ENCODE results near the gene GRXCR2. TPM values are rescaled to one million over a fixed set of nuclear protein-coding genes. Genes with fewer than 3 reads are reported as not detected.

The GRXCR2 gene
- total and polyA plus RNA-seq, 2 of the 4 experiments (the other 2 are of a cell fraction) = not detected

DNA sequence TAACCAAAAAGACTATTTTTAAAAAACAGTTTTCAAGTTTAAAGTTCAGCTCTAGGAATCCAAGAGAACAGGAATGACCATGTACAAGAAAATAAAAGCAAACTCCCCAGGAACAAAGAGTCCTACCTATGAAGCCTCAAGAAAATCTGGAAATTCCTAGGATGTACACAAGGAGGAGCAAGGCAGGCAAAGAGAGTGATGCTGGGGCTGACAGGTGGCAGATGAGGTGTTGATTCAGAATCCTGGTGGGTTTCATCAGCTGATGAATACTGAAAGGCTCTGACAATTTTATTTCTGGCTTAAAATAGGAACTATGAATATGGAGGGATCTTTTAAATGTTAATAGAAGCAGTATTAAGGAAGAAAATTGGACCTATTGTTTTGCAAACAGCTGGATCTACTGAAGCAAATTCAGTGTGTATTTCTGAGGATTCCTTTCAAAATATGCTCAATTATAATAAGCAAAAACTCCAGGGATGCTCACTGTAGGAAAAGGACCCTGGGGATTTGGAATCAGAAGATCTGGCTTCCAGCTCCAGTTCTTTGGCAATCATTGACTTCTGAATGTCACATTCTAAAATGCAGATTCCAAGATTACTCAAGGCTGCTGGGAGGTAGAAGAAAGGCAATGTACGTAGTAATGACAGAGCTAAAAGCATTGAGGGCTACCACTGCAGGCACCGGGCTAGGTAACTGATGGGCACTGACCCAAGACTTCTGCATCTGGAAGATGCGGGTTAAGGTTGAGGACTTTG lies 35.6 kb upstream of the GRXCR2 start:
- intact Hi-C loops (cut with micrococcal nuclease) = no loop called here

More for the DNA sequence above, 35.6 kb upstream of the GRXCR2 start:
- Histone ChIP-seq H3K9ac (ENCODE audit: low read depth, low read length) (no peak overlapping the region), H4K91ac (ENCODE audit: insufficient read depth, low read depth, low read length) (no peak overlapping the region), H3K4me3 (ENCODE audit: insufficient read depth, low read depth, low read length) (no peak overlapping the region), H2BK20ac (ENCODE audit: low read depth, low read length) (no peak overlapping the region), H3K18ac (ENCODE audit: low read depth, low read length) (no peak overlapping the region), H2BK15ac (ENCODE audit: low read depth, low read length) (no peak overlapping the region), H4K8ac (ENCODE audit: low read depth in 2 of 2, low read length in 2 of 2) (no peak overlapping the region), H3K23ac (ENCODE audit: low read depth, low read length) (no peak overlapping the region), H3K14ac (replicated peaks; ENCODE audit: low read depth, low read length) (no peak overlapping the region), H2AK5ac (ENCODE audit: low read depth, low read length) (no peak overlapping the region), H4K20me1 (ENCODE audit: insufficient read depth, low read length) (no peaks in the 10 kb centered on the region), H2BK120ac (ENCODE audit: low read depth, low read length) (no peak overlapping the region), H3K56ac (ENCODE audit: extremely low read depth, insufficient read depth, low read length) (no peak overlapping the region), H3K27ac (ENCODE audit: insufficient read depth, low read length) (no peak overlapping the region), H3K4ac (ENCODE audit: low read depth, low read length) (no peak overlapping the region), H3K9me1 (ENCODE audit: insufficient read depth, low read length) (0 out of 2 replicates have a peak, but pooled peaks cover 3% of the 10 kb centered on the region), H3K36me3 (ENCODE audit: control insufficient read depth, insufficient read depth, low read length) (no peaks in the 10 kb centered on the region), H2AFZ (replicated peaks; ENCODE audit: low read length, poor library complexity) (no peak overlapping the region), H2BK5ac (ENCODE audit: low read depth, low read length, poor library complexity, severe bottlenecking) (no peak overlapping the region), H4K5ac (ENCODE audit: low read depth, low read length) (no peak overlapping the region), H3K4me2 (ENCODE audit: low read depth, low read length) (no peak overlapping the region), H3K4me1 (ENCODE audit: control insufficient read depth, insufficient read depth, low read length) (no peaks in the 10 kb centered on the region), H3K27me3 (ENCODE audit: control insufficient read depth, insufficient read depth, low read length) (peaks cover 11% of the 10 kb centered on the region), H3K79me1 (ENCODE audit: low read depth in 1 of 2, low read length in 2 of 2) (no peaks in the 10 kb centered on the region), H3K9me3 (ENCODE audit: control insufficient read depth, insufficient read depth, low read length) (no peaks in the 10 kb centered on the region), H2AK9ac (replicated peaks; ENCODE audit: low read depth, low read length, poor library complexity) (no peak overlapping the region)
- no peak for DNase-seq
- WGBS, 2 experiments (ENCODE audit: extremely low coverage in 2 of 2, insufficient read length in 1 of 2) = 90% methylated on average over 2 of the region's 3 CpGs; no CpG with 5 or more reads in 1 of the 2 experiments
- POLR2A ChIA-PET (ENCODE audit: unreplicated experiment) = no interaction called here
- CTCF ChIA-PET = interaction anchor here (0.6 to 2.0 kb wide), 3 partner anchors 20 to 90 kb away, joined by 3 to 10 read pairs (median 4); no protein-coding TSS in a partner anchor
- in situ Hi-C loops (cut with MboI; ENCODE audit: low sequenced_read_pairs) (no loop called here), dilution Hi-C loops (cut with HindIII; ENCODE audit: low sequenced_read_pairs, unreplicated experiment) (no loop called here)
- BruUV-seq (replicated peaks) = no TSS peak
- no peak for TF ChIP-seq RFX5 (IDR thresholded peaks at IDR 0.05; ENCODE audit: low read depth, low read length)
- TF ChIP-seq NFE2L2 (IDR thresholded peaks at IDR 0.05; ENCODE audit: low read depth, low read length) = no peak
- TF ChIP-seq MXI1 (IDR thresholded peaks at IDR 0.05; ENCODE audit: borderline replicate concordance, low read depth, low read length) = no peak
- no peak for TF ChIP-seq POLR2A (IDR thresholded peaks at IDR 0.05; ENCODE audit: low read depth, low read length)
- no peak for TF ChIP-seq MAFK (IDR thresholded peaks at IDR 0.05; ENCODE audit: low read depth, low read length)
- TF ChIP-seq BHLHE40 (IDR thresholded peaks at IDR 0.05; ENCODE audit: low read depth, low read length) = no peak
- no peak for TF ChIP-seq RCOR1 (IDR thresholded peaks at IDR 0.05; ENCODE audit: insufficient replicate concordance, low read length)
- TF ChIP-seq, protein P1, sequence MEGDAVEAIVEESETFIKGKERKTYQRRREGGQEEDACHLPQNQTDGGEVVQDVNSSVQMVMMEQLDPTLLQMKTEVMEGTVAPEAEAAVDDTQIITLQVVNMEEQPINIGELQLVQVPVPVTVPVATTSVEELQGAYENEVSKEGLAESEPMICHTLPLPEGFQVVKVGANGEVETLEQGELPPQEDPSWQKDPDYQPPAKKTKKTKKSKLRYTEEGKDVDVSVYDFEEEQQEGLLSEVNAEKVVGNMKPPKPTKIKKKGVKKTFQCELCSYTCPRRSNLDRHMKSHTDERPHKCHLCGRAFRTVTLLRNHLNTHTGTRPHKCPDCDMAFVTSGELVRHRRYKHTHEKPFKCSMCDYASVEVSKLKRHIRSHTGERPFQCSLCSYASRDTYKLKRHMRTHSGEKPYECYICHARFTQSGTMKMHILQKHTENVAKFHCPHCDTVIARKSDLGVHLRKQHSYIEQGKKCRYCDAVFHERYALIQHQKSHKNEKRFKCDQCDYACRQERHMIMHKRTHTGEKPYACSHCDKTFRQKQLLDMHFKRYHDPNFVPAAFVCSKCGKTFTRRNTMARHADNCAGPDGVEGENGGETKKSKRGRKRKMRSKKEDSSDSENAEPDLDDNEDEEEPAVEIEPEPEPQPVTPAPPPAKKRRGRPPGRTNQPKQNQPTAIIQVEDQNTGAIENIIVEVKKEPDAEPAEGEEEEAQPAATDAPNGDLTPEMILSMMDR (conservative IDR thresholded peaks at IDR 0.05; ENCODE audit: low read depth, low read length) = no peak
- no peak for TF ChIP-seq FOS (IDR thresholded peaks at IDR 0.05; ENCODE audit: low read depth, low read length)
- no peak for TF ChIP-seq CEBPB (IDR thresholded peaks at IDR 0.05; ENCODE audit: low read depth, low read length)
- TF ChIP-seq, protein P2, sequence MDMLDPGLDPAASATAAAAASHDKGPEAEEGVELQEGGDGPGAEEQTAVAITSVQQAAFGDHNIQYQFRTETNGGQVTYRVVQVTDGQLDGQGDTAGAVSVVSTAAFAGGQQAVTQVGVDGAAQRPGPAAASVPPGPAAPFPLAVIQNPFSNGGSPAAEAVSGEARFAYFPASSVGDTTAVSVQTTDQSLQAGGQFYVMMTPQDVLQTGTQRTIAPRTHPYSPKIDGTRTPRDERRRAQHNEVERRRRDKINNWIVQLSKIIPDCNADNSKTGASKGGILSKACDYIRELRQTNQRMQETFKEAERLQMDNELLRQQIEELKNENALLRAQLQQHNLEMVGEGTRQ (IDR thresholded peaks at IDR 0.05; ENCODE audit: low read depth, low read length) = no peak
- no peak for TF ChIP-seq MAZ (IDR thresholded peaks at IDR 0.05; ENCODE audit: borderline replicate concordance, low read depth, low read length)
- TF ChIP-seq, protein P3, sequence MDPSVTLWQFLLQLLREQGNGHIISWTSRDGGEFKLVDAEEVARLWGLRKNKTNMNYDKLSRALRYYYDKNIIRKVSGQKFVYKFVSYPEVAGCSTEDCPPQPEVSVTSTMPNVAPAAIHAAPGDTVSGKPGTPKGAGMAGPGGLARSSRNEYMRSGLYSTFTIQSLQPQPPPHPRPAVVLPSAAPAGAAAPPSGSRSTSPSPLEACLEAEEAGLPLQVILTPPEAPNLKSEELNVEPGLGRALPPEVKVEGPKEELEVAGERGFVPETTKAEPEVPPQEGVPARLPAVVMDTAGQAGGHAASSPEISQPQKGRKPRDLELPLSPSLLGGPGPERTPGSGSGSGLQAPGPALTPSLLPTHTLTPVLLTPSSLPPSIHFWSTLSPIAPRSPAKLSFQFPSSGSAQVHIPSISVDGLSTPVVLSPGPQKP (IDR thresholded peaks at IDR 0.05; ENCODE audit: borderline replicate concordance, low read depth, low read length) = no peak
- TF ChIP-seq SMC3 (IDR thresholded peaks at IDR 0.05; ENCODE audit: low read depth, low read length) = no peak
- no peak for TF ChIP-seq CHD1 (IDR thresholded peaks at IDR 0.05; ENCODE audit: low read depth, low read length)
- TF ChIP-seq RAD21 (IDR thresholded peaks at IDR 0.05; ENCODE audit: low read length) = no peak
- no peak for ATAC-seq (ENCODE audit: low read depth)
